NCI-H2196 treated with DMSO at 0.1 percent for 48 hours (cell line): ENCODE results near the gene SLC12A5.
A peak's percentile ranks its signal among the peaks of the same experiment; 100 is the strongest.
"Not testable (repeated sequence)": the region's sequence is repeated elsewhere in the genome, so short reads cannot be mapped to it uniquely, and the experiment has no call there.

Experiments used
- DNase-seq: peaks from one replicate; lab custom pipeline; 2025; ENCODE audit not compliant: unreplicated experiment; lab: John Stamatoyannopoulos, UW

The SLC12A5 gene

DNA sequence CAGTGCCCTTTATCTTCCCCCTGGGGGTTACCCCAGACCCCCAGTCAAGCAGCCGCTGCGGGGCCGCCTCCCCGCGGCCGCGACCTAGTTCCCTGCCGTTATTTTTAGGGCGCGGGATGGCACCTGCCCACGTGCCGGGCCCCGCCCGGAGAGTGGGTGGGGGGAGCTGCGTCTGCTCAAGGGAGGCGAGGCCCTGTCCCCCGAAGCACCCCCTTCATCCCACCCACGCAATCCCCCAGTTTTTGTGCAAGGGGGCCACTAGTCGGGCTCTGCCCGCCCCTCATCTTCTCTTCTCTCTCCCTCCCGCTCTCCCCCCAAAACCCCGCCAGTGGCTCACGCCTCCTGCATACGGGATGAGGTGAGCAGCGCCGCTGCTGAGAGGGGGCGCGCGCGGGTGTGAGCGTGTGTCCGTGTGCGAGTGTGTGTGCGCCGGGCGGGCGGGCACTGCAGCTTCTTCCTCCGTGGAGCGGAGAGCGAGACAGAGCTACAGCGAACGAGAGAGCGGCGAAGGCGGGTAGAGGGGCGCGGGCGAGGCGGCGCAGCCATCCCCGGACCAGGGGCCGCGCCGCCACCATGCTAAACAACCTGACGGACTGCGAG, at the start of gene SLC12A5:
Gene SLC12A5, plus strand, starts transcription at position 444 of the 600 bp plus-strand sequence. Its CDS starts 130 bp downstream, at position 574.
- no peak for DNase-seq

DNA sequence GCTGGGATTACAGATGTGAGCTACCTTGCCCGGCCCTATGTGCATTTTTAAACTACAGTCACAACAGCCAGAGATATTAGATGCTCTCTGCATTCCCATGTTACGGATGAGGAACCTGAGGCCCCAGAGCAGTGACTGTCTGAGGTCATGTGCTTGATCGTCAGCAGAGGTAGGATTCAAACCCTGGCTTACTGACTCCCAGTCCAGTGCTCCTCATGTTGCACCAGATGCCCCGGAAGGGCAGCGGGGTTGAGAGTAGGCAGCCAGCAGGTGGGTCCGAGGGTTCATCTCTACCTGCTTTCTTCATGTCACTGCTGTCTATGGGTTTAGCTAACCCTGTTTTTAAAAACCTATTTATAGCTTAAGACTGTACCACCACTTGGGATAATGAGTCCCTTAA, 47.8 kb upstream of the SLC12A5 start:
- no peak for DNase-seq

DNA sequence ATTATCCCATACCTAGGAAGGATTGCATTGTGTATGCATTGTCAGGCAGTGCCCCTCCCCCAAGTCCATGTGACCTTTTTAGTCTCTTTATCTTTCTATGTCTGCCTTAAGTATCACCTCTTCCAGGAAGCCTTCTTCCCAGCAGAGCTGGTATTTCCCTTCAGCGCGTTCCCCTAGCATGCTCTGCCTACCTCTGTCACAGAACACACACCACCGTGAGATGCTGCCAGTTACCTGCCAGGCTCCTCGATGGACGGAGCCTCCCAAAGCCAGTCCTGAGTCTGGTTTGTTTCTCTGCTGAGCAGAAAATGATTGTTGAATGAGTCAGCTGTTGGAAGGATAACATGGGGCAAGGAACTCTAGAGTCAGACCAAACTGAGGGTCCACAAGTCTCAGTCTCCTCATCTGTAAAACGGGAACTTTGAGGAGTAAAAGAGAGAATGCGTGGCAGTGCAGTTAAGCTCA, 45.7 kb upstream of the SLC12A5 start:
- DNase-seq = no peak

DNA sequence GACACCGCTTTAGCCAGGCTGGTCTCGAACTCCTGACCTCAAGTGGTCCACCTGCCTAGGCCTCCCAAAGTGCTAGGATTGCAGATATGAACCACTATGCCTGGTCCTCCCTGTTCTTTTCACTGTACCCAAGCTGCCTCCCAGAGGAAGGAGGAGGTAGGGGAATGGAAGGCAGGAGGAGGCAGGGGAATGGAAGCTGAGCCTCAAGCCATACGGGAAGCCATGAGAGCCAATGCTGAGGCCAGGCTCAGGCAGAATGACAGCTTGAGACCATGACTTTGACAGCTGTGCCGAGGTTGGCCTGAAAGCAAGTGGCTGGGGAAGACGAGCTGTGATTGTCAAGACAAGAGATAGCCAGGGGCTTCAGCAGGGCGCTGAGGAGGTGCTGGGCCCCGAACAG, 43.4 kb upstream of the SLC12A5 start:
- DNase-seq = no peak

DNA sequence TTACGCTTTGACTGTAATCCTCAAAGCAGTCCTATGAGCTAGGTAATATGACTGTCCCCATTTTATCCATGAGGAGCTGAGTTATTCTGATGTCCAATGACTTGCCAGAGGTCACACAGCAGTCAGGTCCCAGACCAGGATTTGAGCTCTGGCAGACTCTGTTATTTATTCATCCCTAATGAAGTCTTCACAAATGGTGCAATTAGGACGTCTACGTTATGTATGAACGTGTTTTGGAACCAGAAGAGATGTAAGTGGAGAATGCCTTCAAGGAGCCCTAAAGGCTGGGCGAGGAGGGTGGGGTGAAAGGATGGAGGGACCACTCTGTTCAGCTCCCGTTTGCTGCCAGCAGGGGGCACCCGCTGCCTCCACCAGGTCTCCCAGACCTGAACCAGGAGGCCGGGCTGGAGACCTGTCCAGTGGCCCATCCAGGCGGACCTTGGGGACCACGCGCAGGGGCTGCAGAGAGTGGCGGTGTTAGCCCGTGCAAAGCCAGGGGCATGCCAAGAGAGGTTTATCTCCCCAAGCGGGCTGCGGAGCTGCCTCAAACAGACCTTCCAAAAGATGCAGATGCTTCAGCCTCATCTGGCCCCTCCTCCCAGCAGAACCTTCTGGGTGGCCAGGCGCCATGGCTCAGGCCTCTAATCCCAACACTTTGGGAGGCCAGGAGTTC, 41.8 kb upstream of the SLC12A5 start:
- DNase-seq = peak; percentile 37

DNA sequence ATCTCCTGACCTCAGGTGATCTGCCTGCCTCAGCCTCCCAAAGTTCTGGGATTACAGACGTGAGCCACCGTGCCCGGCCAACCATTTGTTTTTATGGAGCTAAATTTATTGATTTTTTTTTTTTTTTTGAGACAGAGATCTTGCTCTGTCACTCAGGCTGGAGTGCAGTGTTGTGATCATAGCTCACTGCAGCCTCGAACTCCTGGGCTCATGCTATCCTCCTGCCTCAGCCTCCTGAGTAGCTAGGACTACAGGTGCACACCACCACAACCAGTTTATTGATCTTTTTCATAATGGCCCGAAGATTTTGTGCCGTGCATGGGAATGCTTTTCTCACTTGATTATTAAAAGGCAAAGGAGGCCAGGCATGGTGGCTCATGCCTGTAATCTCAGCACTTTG, 40.2 kb upstream of the SLC12A5 start:
- DNase-seq = not testable (repeated sequence)

DNA sequence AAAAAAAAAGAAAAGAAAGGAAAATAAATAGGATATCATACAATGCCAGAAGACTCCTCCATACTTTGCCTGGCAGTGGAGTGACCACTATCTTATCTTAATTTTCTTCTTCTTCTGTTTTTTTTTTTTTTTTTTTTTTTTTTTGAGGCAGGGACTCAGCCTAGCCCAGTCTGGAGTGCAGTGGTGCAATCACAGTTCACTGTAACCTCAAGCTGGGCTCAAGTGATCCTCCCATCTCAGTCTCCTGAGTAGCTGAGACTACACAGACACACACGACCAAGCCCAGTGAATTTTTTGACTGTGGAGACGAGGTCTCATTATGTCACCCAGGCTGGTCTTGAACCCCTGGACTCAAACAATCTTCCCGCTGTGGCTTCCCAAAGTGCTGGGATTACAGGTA, 37.4 kb upstream of the SLC12A5 start:
- DNase-seq = no peak

DNA sequence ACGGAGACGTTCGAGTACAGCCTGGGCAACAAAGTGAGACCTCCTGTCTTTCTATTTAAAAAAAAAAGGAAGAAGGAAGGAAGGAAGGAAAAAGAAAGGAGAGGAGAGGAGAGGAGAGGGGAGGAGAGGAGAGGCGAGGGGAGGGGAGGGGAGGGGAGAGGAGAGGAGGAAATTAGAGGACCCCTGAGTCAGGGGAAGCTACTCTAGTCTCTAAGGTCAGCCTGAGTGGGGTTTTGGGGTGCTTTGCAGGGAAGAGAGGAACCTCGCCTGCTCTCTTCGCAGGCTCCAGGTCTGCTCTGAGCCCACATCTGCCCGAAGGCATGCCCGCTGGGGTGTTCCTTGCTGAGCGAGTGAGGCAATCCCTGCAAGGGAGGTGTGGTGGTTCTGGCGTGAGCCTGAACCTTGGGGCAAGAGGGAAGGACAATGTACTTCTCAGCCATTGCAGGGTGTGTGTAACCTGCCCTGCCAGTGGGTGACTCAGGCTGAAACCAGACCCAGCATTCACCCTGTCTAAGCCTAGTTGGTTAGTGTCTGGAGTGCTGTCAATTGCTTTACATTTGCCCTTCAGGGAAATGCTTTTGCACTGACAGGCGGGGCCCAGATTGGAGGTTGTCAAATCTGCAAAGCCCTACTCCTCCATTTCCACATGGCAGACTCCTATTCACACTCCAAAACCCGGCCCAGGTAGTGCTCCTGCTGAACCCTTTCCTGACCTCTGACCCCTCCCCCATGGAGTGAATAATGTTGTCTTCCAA, 35.6 kb upstream of the SLC12A5 start:
- DNase-seq = peak; percentile 47

DNA sequence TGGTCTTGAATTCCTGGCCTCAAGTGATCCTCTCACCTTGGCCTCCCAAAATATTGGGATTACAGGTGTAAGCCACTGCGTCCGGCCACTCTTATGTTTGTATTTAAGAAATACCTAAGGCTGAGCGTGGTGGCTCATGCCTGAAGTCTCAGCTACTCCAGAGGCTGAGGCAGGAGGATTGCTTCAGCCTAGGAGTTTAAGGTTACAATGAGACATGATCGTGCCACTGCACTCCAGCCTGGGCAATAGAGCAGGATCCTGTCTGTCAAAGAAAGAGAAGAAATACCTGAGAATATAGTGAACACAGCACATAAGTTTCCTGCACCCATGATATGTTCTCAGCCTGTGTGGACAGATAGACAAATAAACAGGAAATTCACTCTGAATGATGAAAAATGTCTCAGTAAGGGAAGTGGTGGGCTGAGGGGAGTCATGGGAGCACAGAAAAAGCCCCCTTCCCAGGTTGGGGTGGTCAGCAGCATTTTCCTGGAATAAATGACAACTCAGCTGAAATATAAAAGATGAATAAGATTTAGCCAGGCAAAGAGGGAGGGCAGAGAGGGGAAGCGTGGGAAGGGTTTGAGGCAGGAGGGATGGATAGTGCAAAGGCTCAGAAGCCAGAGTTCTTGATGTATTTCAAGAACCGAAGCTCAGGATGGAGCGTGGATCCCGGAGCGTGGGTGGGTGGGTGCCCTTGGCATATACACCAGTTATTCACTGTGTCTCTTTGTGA, 34.1 kb upstream of the SLC12A5 start:
- no peak for DNase-seq

DNA sequence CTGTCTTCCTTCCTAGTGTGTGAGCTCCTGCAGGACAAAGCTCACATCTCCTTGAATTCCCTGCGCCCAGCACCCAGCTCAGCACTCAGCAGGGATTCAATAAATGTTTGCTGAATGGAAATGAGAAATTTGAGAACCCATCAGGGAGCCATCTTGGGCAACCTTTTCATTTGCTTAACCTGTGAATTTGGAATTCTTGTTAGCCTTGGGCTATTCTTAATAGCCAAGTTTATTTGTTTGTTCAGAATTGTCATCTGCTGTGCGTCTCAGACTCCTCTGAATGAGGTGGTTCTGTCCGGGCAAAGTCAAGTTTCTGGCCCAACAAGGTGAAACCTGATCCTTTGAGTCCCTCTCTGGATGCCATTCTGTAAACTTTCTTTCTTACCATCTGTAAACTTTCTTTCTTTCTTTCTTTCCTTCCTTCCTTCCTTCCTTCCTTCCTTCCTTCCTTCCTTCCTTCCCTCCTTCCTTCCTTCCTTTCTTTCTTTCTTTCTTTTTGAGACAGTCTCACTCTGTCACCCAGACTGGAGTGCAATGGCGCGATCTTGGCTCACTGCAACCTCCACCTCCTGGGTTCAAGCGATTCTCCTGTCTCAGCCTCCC, 33.4 kb upstream of the SLC12A5 start:
- not testable (repeated sequence) for DNase-seq

DNA sequence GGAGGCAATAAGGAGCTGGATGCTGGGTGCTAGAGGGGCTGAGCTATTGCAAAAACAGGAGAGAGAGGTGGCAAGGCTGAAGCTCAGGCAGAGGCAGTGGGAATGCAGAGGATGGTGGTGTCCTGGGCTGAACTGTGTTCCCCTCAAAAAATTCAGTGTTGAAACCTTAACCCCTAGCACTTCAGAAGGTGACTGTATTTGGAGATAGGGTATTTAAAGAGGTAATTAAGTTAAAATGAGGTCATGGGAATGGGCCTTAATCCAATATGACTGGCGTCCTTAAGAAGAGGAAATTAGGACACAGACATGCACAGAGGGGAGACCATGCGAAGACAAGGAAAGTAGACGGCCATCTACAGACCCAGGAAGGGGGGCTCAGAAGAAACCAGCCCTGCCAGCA, 31.8 kb upstream of the SLC12A5 start:
- DNase-seq = no peak

DNA sequence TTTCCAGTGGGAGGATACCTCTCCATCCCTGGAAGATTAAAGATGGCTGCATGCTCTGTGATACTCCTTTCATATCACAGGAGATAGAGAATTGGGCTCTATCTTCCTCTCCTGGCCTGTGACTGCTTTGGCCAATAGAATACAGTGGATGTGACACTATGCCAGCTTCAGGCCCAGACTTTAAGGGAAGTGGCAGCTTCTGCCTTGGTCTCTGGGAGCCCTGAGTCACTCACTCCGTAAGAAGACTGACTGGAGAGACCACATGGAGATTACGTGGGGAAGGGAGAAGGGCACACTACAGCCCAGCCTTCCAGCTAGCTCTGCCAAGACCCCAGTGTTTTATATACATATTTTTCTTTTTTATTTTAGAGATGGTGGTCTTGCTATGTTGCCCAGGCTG, 30.7 kb upstream of the SLC12A5 start:
- no peak for DNase-seq

DNA sequence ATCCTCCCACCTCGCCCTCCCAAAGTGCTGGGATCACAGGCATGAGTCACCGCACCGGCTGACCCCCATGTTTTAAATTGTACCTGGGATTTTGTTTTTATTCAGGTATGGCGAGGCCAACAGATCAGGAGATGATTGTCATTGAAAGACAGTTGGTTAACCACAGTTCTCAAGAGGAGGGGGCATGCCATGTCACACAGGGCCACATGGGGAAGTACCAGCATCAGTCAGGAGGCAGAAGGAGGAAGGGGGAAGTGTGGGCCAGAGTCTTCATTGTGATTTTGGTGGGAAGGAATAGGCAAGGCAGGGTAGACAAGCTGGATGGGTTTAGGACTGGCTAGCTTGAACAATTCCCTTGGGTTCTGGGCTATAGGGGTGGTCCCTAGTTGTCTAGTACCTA, 30.3 kb upstream of the SLC12A5 start:
- DNase-seq = no peak

DNA sequence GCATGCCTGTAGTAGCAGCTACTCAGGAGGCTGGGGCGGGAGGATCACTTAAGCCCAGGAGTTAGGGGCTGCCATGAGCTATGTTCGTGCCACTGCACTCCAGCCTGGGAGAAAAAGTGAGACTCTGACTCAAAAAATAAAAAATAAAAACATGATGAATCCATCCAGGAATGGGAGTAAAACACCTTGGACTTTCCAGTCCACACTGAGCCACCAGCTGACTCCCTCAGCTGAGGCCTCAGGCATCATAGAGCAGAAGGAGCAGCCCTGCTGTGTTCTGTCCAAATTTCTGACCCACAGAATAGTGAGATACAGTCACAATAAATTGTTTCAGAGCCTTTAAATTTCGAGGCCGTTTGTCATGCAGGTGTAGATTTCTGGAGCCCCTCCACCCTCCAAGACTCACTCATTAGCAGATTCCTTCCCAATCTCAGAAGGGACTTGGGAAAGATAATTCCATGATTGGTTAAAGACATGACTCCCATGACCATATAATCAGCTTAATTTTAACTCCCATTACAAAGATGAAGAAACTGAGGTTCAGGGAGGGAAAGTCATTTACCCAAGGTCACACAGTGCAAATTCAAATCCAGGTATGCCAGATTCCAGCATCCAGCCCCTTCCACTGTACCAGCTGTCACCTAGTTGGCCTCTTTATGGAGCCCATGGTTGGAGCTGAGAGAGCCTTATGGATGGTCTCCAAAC, 29.3 kb upstream of the SLC12A5 start:
- no peak for DNase-seq

DNA sequence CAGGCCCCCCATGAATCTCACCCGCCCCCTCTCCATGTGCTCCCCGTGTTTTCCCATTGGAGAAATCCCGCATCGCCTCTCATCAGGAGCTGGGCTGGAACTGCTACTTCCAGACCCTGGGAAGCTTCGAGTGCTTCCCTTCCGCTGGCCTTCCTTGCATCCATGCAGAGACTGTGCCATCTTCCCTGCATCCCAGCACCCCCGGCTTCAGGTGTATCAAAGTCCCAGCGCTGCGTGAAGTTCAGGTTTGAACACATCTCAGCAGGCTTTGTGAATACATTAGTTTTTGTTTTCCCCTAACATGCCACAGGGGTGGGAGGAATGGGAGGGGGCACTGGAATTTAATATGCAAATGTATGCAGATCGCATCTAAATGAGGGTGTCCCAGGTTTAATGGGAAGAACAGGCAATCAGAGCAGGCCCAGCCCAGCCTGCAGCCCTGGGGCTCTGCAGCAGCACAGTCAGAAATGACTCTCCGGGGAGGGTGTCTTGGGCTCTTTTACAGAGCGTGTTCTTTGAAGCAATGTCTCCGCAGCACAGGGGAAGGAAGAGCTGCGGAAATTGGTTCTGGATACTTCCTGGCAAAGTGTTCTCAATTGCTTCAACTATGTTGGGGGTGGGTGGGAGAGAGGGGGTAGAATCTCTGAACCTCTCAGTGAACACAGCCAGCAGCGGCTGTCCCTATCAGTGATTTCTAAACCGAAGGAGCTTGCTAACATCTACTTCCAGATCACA, 28.6 kb upstream of the SLC12A5 start:
- DNase-seq = no peak

DNA sequence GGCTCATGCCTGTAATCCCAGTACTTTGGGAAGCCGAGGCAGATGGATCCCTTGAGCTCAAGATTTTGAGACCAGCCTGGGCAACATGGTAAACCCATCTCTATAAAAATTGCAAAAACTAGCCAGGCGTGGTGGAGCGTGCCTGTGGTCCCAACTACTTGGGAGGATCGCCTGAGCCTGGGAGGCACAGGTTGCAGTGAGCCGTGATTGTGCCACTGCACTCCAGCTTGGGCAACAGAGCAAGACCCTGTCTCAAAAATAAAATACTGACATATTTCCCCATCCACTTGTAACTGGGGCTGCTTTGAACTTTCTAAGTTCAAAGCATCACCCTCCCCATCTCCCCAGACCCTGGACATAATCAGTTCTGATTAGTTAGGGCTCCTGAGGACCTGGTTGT, 27.5 kb upstream of the SLC12A5 start:
- DNase-seq = no peak

DNA sequence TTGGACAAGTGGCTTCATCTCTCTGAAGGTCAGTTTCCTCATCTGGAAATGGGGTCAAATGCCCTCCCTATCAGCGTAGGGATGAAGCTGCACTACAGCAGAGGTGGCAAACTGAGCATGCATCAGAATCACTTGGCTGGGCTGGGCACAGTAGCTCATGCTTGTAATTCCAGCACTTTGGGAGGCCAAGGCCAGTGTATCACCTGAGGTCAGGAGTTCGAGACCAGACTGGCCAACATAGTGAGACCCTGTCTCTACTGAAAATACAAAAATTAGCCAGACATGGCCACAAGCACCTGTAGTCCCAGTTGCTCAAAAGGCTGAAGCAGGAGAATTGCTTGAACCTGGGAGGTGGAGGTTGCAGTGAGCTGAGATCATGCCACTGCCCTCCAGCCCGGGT, 27.0 kb upstream of the SLC12A5 start:
- DNase-seq = no peak

DNA sequence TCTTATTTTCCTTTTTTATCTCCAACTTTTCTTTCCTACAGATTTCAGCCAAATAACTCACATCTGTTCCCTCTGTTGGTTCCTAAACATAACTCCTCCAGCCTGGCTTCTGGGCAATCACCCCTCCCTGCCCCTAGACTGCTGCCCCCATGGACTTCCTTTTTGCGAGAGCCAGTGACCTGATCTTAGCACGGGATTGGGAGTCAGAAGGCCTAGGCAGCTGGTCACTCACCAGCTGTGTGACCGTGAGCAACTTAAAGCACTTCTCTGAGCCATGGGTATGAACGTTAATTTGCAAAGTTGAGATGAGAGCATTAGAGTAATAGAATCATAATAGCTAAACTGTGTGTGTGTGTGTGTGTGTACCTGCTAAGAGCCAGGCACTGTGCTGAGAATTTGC, 24.8 kb upstream of the SLC12A5 start:
- DNase-seq = no peak

DNA sequence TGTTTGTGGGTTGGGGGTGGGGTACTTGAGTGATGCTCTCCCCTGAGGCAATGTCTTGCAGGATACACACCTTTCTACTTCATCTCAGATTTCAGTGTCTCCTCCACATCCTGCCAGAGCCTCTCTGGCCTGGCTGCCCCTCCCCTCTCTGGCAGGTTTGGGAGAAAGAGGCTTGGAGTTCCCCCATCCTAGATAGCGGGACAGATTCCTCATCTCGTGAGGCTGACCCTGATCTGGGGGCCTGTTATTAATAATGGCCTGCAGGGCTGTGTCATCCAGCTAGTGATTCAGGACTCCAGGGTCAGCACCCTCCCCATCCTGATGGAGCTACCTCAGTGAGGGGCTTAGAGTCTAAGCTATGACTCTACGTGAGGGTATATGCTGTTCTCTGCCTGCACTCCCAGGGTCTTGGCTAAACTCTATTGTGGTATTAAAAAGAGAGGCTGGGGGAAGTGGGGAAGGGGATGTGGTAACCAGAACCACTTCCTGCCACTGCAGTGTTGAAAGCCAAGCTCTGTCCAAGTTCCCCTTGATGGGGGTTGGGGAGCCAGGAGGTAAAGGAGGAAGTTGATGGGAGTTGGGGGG, 24.0 kb upstream of the SLC12A5 start:
- peak; percentile 50 for DNase-seq
